ENCODE results near the gene TMPRSS13. TPM values are rescaled to one million over a fixed set of nuclear protein-coding genes. Genes with fewer than 3 reads are reported as not detected.

The TMPRSS13 gene
- total RNA-seq, 1 experiment from 2014 or later = 0.50 TPM

GRCh38 chr11:117859488-117860112 lies 69.6 kb downstream of the TMPRSS13 start:
- Histone ChIP-seq H3K14ac (ENCODE audit: insufficient read depth, low read length) (no peak overlapping the region), H2BK12ac (ENCODE audit: insufficient read length, low read depth, low read length) (no peak overlapping the region), H3K23ac (ENCODE audit: insufficient read length, low read depth, low read length) (no peak overlapping the region), H2BK20ac (ENCODE audit: low read depth, low read length, poor library complexity, severe bottlenecking) (no peak overlapping the region), H2AFZ (ENCODE audit: low read length) (no peak overlapping the region), H3K23me2 (ENCODE audit: insufficient read length, low read depth, low read length, poor library complexity, severe bottlenecking) (no peaks in the 10 kb centered on the region), H4K8ac (replicated peaks; ENCODE audit: insufficient read length, low read depth, low read length) (no peak overlapping the region), H3K18ac (ENCODE audit: insufficient read length, low read depth, low read length) (no peak overlapping the region), H3K56ac (ENCODE audit: insufficient read length, low read depth, low read length) (no peak overlapping the region), H3K4ac (ENCODE audit: low read depth, low read length) (no peak overlapping the region), H2BK120ac (ENCODE audit: low read depth, low read length, poor library complexity, severe bottlenecking) (no peak overlapping the region), H3K9ac (ENCODE audit: extremely low read depth, insufficient read length, low read length) (no peak overlapping the region), H3K4me1 (ENCODE audit: insufficient read depth, low read length) (peaks cover 3% of the 10 kb centered on the region; the same call in 1 of the 2 replicates), H3K9me3 (ENCODE audit: control insufficient read depth, low read depth, low read length) (no peaks in the 10 kb centered on the region), H3K4me2 (ENCODE audit: insufficient read depth, insufficient read length, low read length) (no peak overlapping the region), H2BK5ac (ENCODE audit: insufficient read length, low read length) (no peak overlapping the region), H3T11ph (ENCODE audit: low read length) (no peak overlapping the region), H4K5ac (ENCODE audit: insufficient read length, low read depth, low read length) (no peak overlapping the region), H3K27ac (ENCODE audit: insufficient read length, low read depth, low read length) (no peak overlapping the region), H2BK15ac (ENCODE audit: low read depth, low read length) (no peak overlapping the region), H3K79me2 (ENCODE audit: insufficient read depth, low read length) (no peaks in the 10 kb centered on the region), H3K79me1 (ENCODE audit: insufficient read depth, low read depth, low read length, poor library complexity, severe bottlenecking) (no peaks in the 10 kb centered on the region), H2AK5ac (ENCODE audit: insufficient read length, low read length) (no peak overlapping the region), H3K27me3 (ENCODE audit: insufficient read depth, low read length) (no peaks in the 10 kb centered on the region), H4K91ac (ENCODE audit: insufficient read length, low read depth, low read length) (no peak overlapping the region), H4K20me1 (ENCODE audit: control insufficient read depth, insufficient read depth, insufficient read length) (no peaks in the 10 kb centered on the region)
- Mint-ChIP-seq H3K36me3 (ENCODE audit: insufficient read depth in 1 of 3, low read depth in 3 of 3) (no peaks in the 10 kb centered on the region), H3K4me3 (no peak overlapping the region), H3K4me1 (peaks cover 24 to 46% of the 10 kb centered on the region in 2 experiments), H3K9me3 (no peaks in the 10 kb centered on the region), H3K27me3 (ENCODE audit: low read depth) (no peaks in the 10 kb centered on the region; the same call in 1 of the 2 replicates), H3K27ac (no peak overlapping the region)
- no peak for DNase-seq
- TF ChIP-seq, protein P1, sequence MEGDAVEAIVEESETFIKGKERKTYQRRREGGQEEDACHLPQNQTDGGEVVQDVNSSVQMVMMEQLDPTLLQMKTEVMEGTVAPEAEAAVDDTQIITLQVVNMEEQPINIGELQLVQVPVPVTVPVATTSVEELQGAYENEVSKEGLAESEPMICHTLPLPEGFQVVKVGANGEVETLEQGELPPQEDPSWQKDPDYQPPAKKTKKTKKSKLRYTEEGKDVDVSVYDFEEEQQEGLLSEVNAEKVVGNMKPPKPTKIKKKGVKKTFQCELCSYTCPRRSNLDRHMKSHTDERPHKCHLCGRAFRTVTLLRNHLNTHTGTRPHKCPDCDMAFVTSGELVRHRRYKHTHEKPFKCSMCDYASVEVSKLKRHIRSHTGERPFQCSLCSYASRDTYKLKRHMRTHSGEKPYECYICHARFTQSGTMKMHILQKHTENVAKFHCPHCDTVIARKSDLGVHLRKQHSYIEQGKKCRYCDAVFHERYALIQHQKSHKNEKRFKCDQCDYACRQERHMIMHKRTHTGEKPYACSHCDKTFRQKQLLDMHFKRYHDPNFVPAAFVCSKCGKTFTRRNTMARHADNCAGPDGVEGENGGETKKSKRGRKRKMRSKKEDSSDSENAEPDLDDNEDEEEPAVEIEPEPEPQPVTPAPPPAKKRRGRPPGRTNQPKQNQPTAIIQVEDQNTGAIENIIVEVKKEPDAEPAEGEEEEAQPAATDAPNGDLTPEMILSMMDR (conservative IDR thresholded peaks at IDR 0.05) = no peak
- no CpG with 5 or more reads among the region's 9 CpGs for WGBS (ENCODE audit: extremely low coverage, insufficient read length, low lambda C conversion rate)
